Testis (tissue), 3 donors: ENCODE data around the gene FGF4. TPM values are rescaled to one million over a fixed set of nuclear protein-coding genes. Genes with fewer than 3 reads are reported as not detected.

Experiments
- DNase-seq: peaks from one replicate; pipeline ENCODE4 v3.0.0-alpha.2; 2019
- H3K27ac ChIP-seq, 2 donors: fragments of 200-600 bp; sonication (generic); one replicate each; pipeline ENCODE4 v1.5.1; 2019
- H3K27me3 ChIP-seq: fragments of 200-600 bp; sonication (generic); one replicate; pipeline ENCODE4 v1.5.1; 2019
- H3K36me3 ChIP-seq: fragments of 200-600 bp; sonication (generic); one replicate; pipeline ENCODE4 v1.5.1; 2017; ENCODE audit warnings: low read depth; ENCODE audit errors: missing control alignments
- H3K4me1 ChIP-seq: fragments of 200-600 bp; sonication (generic); one replicate; pipeline ENCODE4 v1.5.1; 2019
- H3K4me3 ChIP-seq, 2 donors: fragments of 200-600 bp; sonication (generic); one replicate each; pipeline ENCODE4 v1.5.1; 2017 to 2019
- H3K9me3 ChIP-seq: fragments of 200-600 bp; sonication (generic); one replicate; pipeline ENCODE4 v1.5.1; 2017
- POLR2A ChIP-seq: fragments of 450-650 bp; IDR thresholded peaks from one replicate; pipeline ENCODE4 v1.6.1; 2017; ENCODE audit warnings: antibody characterized with exemption, mild to moderate bottlenecking, moderate library complexity
- WGBS, 2 donors: methylation state at CpG; one replicate each; pipeline ENCODE4 v1.1.5; 2018; 5-methylcytosine and 5-hydroxymethylcytosine counted together
- intact Hi-C: fragments of 100-400 bp; cut with DNase I; formaldehyde crosslinking; loops from one replicate; pipeline ENCODE4 v1.15.1; 2023; ENCODE audit warnings: low total_unique reads
- polyA plus RNA-seq: library from polyadenylated mRNA; stranded (reverse); fragments of 350-450 nt; fragmentation: Illumina TruSeq; extraction: RNeasy Lipid Tissue Mini Kit (QIAGEN cat#74804); gene quantifications from one replicate; pipeline ENCODE4 v1.2.3, GENCODE V29; 2014; ENCODE audit warnings: low read depth, low replicate concordance; ENCODE audit not compliant: insufficient read depth
- total RNA-seq, 2 donors: library from RNA; depleted of rRNA; stranded (reverse); fragments of >200 nt; gene quantifications; one replicate each; pipeline ENCODE4 v1.2.3, GENCODE V29; 2016
- TF ChIP-seq, protein P1 (sequence below), 3 experiments: fragments of 450-650 bp in 2 of 3; fragments of 200-600 bp in 1 of 3; sonication (generic) in 1 of 3; IDR thresholded peaks; one replicate each; pipeline ENCODE4 v1.5.1; 2016 to 2019; ENCODE audit warnings: antibody characterized with exemption in 3 of 3, mild to moderate bottlenecking in 2 of 3, moderate library complexity in 1 of 3

Gene FGF4
- total and polyA plus RNA-seq, 3 donors from 2014 or later: 0.28 to 2.8 (median 0.87) TPM

- intact Hi-C loops: no loop called here
- Histone ChIP-seq H3K36me3 (no peaks in the 10 kb centered on the region), H3K4me1 (peaks cover 4% of the 10 kb centered on the region), H3K4me3 (no peak overlapping the region), H3K27ac (no peak overlapping the region), H3K27me3 (no peaks in the 10 kb centered on the region), H3K9me3 (no peaks in the 10 kb centered on the region)
- no peak for TF ChIP-seq POLR2A
- TF ChIP-seq, protein P1, sequence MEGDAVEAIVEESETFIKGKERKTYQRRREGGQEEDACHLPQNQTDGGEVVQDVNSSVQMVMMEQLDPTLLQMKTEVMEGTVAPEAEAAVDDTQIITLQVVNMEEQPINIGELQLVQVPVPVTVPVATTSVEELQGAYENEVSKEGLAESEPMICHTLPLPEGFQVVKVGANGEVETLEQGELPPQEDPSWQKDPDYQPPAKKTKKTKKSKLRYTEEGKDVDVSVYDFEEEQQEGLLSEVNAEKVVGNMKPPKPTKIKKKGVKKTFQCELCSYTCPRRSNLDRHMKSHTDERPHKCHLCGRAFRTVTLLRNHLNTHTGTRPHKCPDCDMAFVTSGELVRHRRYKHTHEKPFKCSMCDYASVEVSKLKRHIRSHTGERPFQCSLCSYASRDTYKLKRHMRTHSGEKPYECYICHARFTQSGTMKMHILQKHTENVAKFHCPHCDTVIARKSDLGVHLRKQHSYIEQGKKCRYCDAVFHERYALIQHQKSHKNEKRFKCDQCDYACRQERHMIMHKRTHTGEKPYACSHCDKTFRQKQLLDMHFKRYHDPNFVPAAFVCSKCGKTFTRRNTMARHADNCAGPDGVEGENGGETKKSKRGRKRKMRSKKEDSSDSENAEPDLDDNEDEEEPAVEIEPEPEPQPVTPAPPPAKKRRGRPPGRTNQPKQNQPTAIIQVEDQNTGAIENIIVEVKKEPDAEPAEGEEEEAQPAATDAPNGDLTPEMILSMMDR (IDR thresholded peaks at IDR 0.05): no peak
- DNase-seq: no peak
- WGBS, 2 donors: 58 to 91% methylated on average over 2 to 6 of the region's 7 CpGs
Measured at GRCh38 chr11:69814411-69814810, 39.3 kb upstream of the FGF4 start.

- intact Hi-C loops: no loop called here
- no peak for DNase-seq
- H3K27me3 ChIP-seq: no peaks in the 10 kb centered on the region
- WGBS, 2 donors: 86 to 90% methylated on average over 2 of the region's 2 CpGs
- no peak overlapping the region for H3K4me3 ChIP-seq
- H3K9me3 ChIP-seq: no peaks in the 10 kb centered on the region
- no peak overlapping the region for H3K27ac ChIP-seq
- peaks cover 4% of the 10 kb centered on the region for H3K4me1 ChIP-seq
- H3K36me3 ChIP-seq: no peaks in the 10 kb centered on the region
- TF ChIP-seq, protein P1 (IDR thresholded peaks at IDR 0.05): no peak
- no peak for TF ChIP-seq POLR2A
Measured at GRCh38 chr11:69813839-69814238, 38.7 kb upstream of the FGF4 start.

- intact Hi-C loops: no loop called here
- Histone ChIP-seq H3K4me1 (peaks cover 4% of the 10 kb centered on the region), H3K27me3 (no peaks in the 10 kb centered on the region), H3K9me3 (no peaks in the 10 kb centered on the region), H3K27ac (no peak overlapping the region), H3K4me3 (no peak overlapping the region), H3K36me3 (no peaks in the 10 kb centered on the region)
- DNase-seq: no peak
- WGBS, 2 donors: 67 to 82% methylated on average over 3 to 10 of the region's 10 CpGs
- no peak for TF ChIP-seq POLR2A
- TF ChIP-seq, protein P1 (IDR thresholded peaks at IDR 0.05): no peak
Measured at GRCh38 chr11:69812946-69813345, 37.8 kb upstream of the FGF4 start.

DNA sequence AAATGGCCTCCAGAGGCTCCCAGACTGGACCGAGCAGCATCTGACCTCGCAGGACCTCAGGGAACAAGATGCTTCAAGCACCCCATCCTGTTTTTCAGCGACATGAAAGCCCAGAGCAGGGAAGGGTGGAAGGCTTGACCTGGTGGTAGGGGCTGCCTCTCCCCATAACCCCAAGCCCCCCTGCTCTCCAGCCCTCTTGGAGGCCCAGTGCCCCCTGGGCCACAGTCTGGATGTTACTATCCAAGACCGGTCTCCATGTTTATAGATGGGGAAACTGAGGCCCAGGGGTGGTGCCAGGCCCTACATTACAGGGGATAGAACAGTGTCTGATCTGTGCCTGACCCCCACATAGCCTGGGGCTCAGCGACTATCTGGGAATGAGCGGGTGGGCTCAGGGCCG, 37.1 kb upstream of the FGF4 start:
- 80 to 88% methylated on average over 3 to 7 of the region's 7 CpGs for WGBS, 2 donors
- H3K9me3 ChIP-seq: no peaks in the 10 kb centered on the region
- no peaks in the 10 kb centered on the region for H3K27me3 ChIP-seq
- H3K27ac ChIP-seq: no peak overlapping the region
- TF ChIP-seq, protein P1 (IDR thresholded peaks at IDR 0.05): no peak
- no peak for TF ChIP-seq POLR2A
- no peak for DNase-seq
- H3K4me1 ChIP-seq: no peaks in the 10 kb centered on the region
- H3K4me3 ChIP-seq: no peak overlapping the region
- H3K36me3 ChIP-seq: no peaks in the 10 kb centered on the region
- intact Hi-C loops: no loop called here

DNA sequence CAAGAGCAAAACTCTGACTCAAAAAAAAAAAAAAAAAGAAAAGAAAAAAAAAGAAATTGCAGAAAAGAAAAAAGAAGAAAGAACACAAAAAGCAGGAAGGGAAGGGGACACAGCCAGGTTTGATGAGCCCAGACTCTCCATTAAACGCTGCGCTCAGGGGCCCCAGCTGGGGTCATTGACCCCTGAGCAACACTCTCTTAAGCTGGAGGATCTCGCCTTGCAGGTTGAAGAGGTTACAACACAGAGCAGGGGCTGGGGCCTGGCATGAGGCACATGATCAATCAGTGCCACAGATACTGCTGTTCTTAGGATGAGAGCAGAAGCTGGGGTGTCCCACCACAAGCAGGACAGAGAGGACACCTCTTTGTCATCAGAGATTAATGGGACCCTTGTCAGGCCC, 36.3 kb upstream of the FGF4 start:
- no peaks in the 10 kb centered on the region for H3K9me3 ChIP-seq
- no peaks in the 10 kb centered on the region for H3K27me3 ChIP-seq
- no peaks in the 10 kb centered on the region for H3K36me3 ChIP-seq
- intact Hi-C loops: no loop called here
- H3K4me3 ChIP-seq: no peak overlapping the region
- DNase-seq: no peak
- TF ChIP-seq, protein P1 (IDR thresholded peaks at IDR 0.05): no peak
- no peak for TF ChIP-seq POLR2A
- WGBS, 2 donors: 69% methylated on average over 3 of the region's 3 CpGs
- H3K4me1 ChIP-seq: no peaks in the 10 kb centered on the region
- no peak overlapping the region for H3K27ac ChIP-seq
